Left hindlimb (tissue), 1 donor: ENCODE measurements around the gene SUSD3.

Experiments used
- DNase-seq: peaks from one replicate; pipeline ENCODE4 v3.0.0-alpha.2; 2018

The SUSD3 gene

GRCh38 chr9:93126825-93127368 lies 68.4 kb downstream of the SUSD3 start:
- DNase-seq: peak; percentile 83

GRCh38 chr9:93127395-93127911 lies 69.0 kb downstream of the SUSD3 start:
- DNase-seq: peak; percentile 76

- peak; percentile 27 for DNase-seq
These were observed 69.7 kb downstream of the SUSD3 start for GRCh38 chr9:93128011-93128714.

GRCh38 chr9:93128715-93129224 lies 70.3 kb downstream of the SUSD3 start:
- DNase-seq: no peak

GRCh38 chr9:93129286-93129685 lies 70.8 kb downstream of the SUSD3 start:
- DNase-seq: peak; percentile 62

- peak; percentile 25 for DNase-seq
These were observed 71.4 kb downstream of the SUSD3 start for GRCh38 chr9:93129691-93130500.

- peak; percentile 64 for DNase-seq
These were observed 72.5 kb downstream of the SUSD3 start for GRCh38 chr9:93130861-93131481.

- DNase-seq: peak; percentile 28
These were observed 73.2 kb downstream of the SUSD3 start for GRCh38 chr9:93131599-93132286.

- DNase-seq: peak; percentile 62
These were observed 73.9 kb downstream of the SUSD3 start for GRCh38 chr9:93132287-93132927.

- peak; percentile 54 for DNase-seq
These were observed 74.6 kb downstream of the SUSD3 start for GRCh38 chr9:93132946-93133680.

- peak; percentile 81 for DNase-seq
These were observed 75.1 kb downstream of the SUSD3 start for GRCh38 chr9:93133681-93134014.

- peak; percentile 85 for DNase-seq
These were observed 75.7 kb downstream of the SUSD3 start, which contains the start of gene NINJ1 for GRCh38 chr9:93134015-93134739. TSS of gene NINJ1 (minus strand) at chr9:93134251. CDS start at chr9:93134217, 34 bp downstream.
